Heart left ventricle (tissue), 16 donors: Measurements from ENCODE around the gene PSMD4. TPM values are rescaled to one million over a fixed set of nuclear protein-coding genes. Genes with fewer than 3 reads are reported as not detected.

Source experiments
- ATAC-seq, 4 donors: fragments of 200-7000 bp; cut with Tn5 transposase; one replicate each; pipeline ENCODE4 v1.9.1; 2020 to 2022; ENCODE audit warnings: moderate library complexity in 4 of 4, mild to moderate bottlenecking in 3 of 4, moderate number of reproducible peaks in 1 of 4
- DNase-seq, 5 donors: peaks; one replicate each; pipeline ENCODE4 v3.0.0-alpha.2; 2020
- H3K27ac ChIP-seq, 12 donors: fragments of 200-600 bp; sonication (generic) in 4 of 12; one replicate each; pipeline versions ENCODE4 v1.5.0 to v1.8.0; 2016 to 2022; ENCODE audit warnings: mild to moderate bottlenecking in 2 of 12
- H3K27me3 ChIP-seq, 9 donors: fragments of 200-600 bp; sonication (generic) in 2 of 9; one replicate each; pipeline versions ENCODE4 v1.5.1 to v1.8.0; 2016 to 2022; ENCODE audit warnings: mild to moderate bottlenecking in 3 of 9
- H3K36me3 ChIP-seq, 9 donors: fragments of 200-600 bp; sonication (generic) in 2 of 9; one replicate each; pipeline versions ENCODE4 v1.5.0 to v1.8.0; 2018 to 2022; ENCODE audit warnings: mild to moderate bottlenecking in 2 of 9
- H3K4me1 ChIP-seq, 12 donors: fragments of 200-600 bp; sonication (generic) in 4 of 12; one replicate each; pipeline versions ENCODE4 v1.5.0 to v1.8.0; 2016 to 2022; ENCODE audit warnings: mild to moderate bottlenecking in 3 of 12
- H3K4me3 ChIP-seq, 12 donors: fragments of 200-600 bp; sonication (generic) in 4 of 12; one replicate each; pipeline versions ENCODE4 v1.5.0 to v1.8.0; 2017 to 2022; ENCODE audit warnings: mild to moderate bottlenecking in 9 of 12, moderate library complexity in 4 of 12
- H3K9me3 ChIP-seq, 12 donors: fragments of 200-600 bp; sonication (generic) in 4 of 12; one replicate each; pipeline versions ENCODE4 v1.5.0 to v1.8.0; 2016 to 2022; ENCODE audit warnings: mild to moderate bottlenecking in 1 of 12
- CTCF ChIP-seq, 12 donors: fragments of 200-600 bp; sonication (generic) in 4 of 12; IDR thresholded peaks; one replicate each; pipeline versions ENCODE4 v1.5.0 to v1.8.0; 2018 to 2022; ENCODE audit warnings: antibody characterized with exemption in 12 of 12, mild to moderate bottlenecking in 5 of 12
- POLR2A ChIP-seq, 2 donors: fragments of 450-650 bp; IDR thresholded peaks; one replicate each; pipeline ENCODE4 v1.6.1; 2017; ENCODE audit warnings: antibody characterized with exemption in 2 of 2, mild to moderate bottlenecking in 2 of 2, moderate library complexity in 2 of 2
- WGBS, 4 donors: extraction: QIAGEN DNeasy Blood & Tissue Kit in 2 of 4; methylation state at CpG; one replicate each; pipeline versions ENCODE4 v1.1.5 to v1.1.7; 2013 to 2018; 5-methylcytosine and 5-hydroxymethylcytosine counted together
- intact Hi-C, 10 donors: fragments of 100-400 bp; cut with DNase I; formaldehyde crosslinking; loops; one replicate each; pipeline versions ENCODE4 v1.11.1 to v1.14.2; 2022
- polyA plus RNA-seq, 2 donors: library from polyadenylated mRNA; stranded (reverse); fragments of 200-250 nt; gene quantifications; one replicate each; pipeline ENCODE4 v1.2.3, GENCODE V29; 2013
- total RNA-seq, 9 donors: library from RNA; depleted of rRNA in 2 of 9; stranded (reverse); fragments of >200 nt in 2 of 9; fragmentation: NEBNext Ultra II Directional in 3 of 9; extraction: Animal tissue kit (Norgen Biotek cat#: 25700) in 3 of 9; gene quantifications; one replicate each; pipeline versions ENCODE4 v1.1.0 to v1.2.4, GENCODE V29; 2016 to 2023
- donor health status: ischemic (EF 13 %, LVEDD 7.1; RV severe dilation, severe dysfunction).
- donor health status: healthy with polysubstance abuse.
- donor health status: DM: no; HTN: yes; CAD: no.
- donor health status: DM: no; HTN: no; CAD: no.
- donor health status: ischemic (EF 25% LVEDD 6.9; RV normal size, moderate dysfunction).
- donor health status: ischemic (EF 25% LVEDD 5.7; RV mildly dilated, moderate dysfunction).
- donor health status: healthy.
- donor health status: DM: yes; HTN: yes; CAD: no.
- donor health status: ischemic (EF 35%, LVEDD 5.7; RV mildly dilated, moderate dysfunction).
- donor health status: nonischemic (EF 11% LVEDD 7.7; RV severe dilation, severe dysfunction).
- donor health status: DM: yes; HTN: yes; CAD: no.
- donor health status: PGD.
- donor health status: ischemic (EF 29% LVEDD 5.4; RV normal size, mild dysfunction).
- donor health status: nonischemic (EF 23%, LVEDD 6.1; RV moderate dilation, normal function).

Gene PSMD4
- total and polyA plus RNA-seq, 11 donors: 127 to 231 (median 143) TPM

GRCh38 chr1:151211972-151212705 lies 42.4 kb upstream of the PSMD4 start:
- Histone ChIP-seq H3K27me3 (no peaks in the 10 kb centered on the region), H3K27ac (no peak overlapping the region), H3K9me3 (no peaks in the 10 kb centered on the region), H3K4me3 (no peak overlapping the region), H3K36me3 (peaks cover 0 to 65% (median 39%) of the 10 kb centered on the region in 9 donors), H3K4me1 (peaks cover 0 to 22% (median 5%) of the 10 kb centered on the region in 12 donors)
- DNase-seq (no peak), ATAC-seq (no peak)
- intact Hi-C loops: no loop called here
- no peak for TF ChIP-seq CTCF (IDR thresholded peaks at IDR 0.05)
- no peak for TF ChIP-seq POLR2A (IDR thresholded peaks at IDR 0.05)
- 85 to 89% (median 88%) methylated on average over 15 of the region's 15 CpGs for WGBS, 4 donors

GRCh38 chr1:151213560-151213959 lies 41.0 kb upstream of the PSMD4 start:
- Histone ChIP-seq H3K4me1 (peaks cover 0 to 19% (median 5%) of the 10 kb centered on the region in 12 donors), H3K27me3 (no peaks in the 10 kb centered on the region), H3K27ac (no peak overlapping the region), H3K4me3 (no peak overlapping the region), H3K36me3 (peaks cover 0 to 62% (median 25%) of the 10 kb centered on the region in 9 donors), H3K9me3 (no peaks in the 10 kb centered on the region)
- ATAC-seq: no peak
- intact Hi-C loops: no loop called here
- WGBS, 4 donors: 16 to 30% (median 29%) methylated on average over 2 of the region's 2 CpGs
- DNase-seq: no peak
- TF ChIP-seq POLR2A (IDR thresholded peaks at IDR 0.05) (no peak), CTCF (IDR thresholded peaks at IDR 0.05) (no peak)

GRCh38 chr1:151221616-151222015 lies 32.9 kb upstream of the PSMD4 start:
- H3K4me3 ChIP-seq: no peak overlapping the region
- TF ChIP-seq POLR2A (IDR thresholded peaks at IDR 0.05): no peak
- no peak for TF ChIP-seq CTCF (IDR thresholded peaks at IDR 0.05)
- H3K36me3 ChIP-seq: peaks cover 0 to 58% (median 24%) of the 10 kb centered on the region in 9 donors
- WGBS, 4 donors: 87 to 92% (median 89%) methylated on average over 1 of the region's 1 CpG
- H3K27me3 ChIP-seq: no peaks in the 10 kb centered on the region
- ATAC-seq (no peak), DNase-seq (no peak)
- H3K9me3 ChIP-seq: no peaks in the 10 kb centered on the region
- intact Hi-C loops: no loop called here
- H3K27ac ChIP-seq: no peak overlapping the region
- H3K4me1 ChIP-seq: peaks cover 0 to 29% (median 4%) of the 10 kb centered on the region in 12 donors

GRCh38 chr1:151222130-151222529 lies 32.4 kb upstream of the PSMD4 start:
- DNase-seq: no peak
- no peaks in the 10 kb centered on the region for H3K27me3 ChIP-seq
- H3K27ac ChIP-seq: no peak overlapping the region
- WGBS, 4 donors: 58 to 71% (median 63%) methylated on average over 4 of the region's 4 CpGs
- peak; percentile 22 to 69 (median 54) for ATAC-seq
- peaks cover 0 to 24% (median 4%) of the 10 kb centered on the region in 12 donors for H3K4me1 ChIP-seq
- no peaks in the 10 kb centered on the region for H3K9me3 ChIP-seq
- peaks cover 0 to 63% (median 27%) of the 10 kb centered on the region in 9 donors for H3K36me3 ChIP-seq
- no peak overlapping the region for H3K4me3 ChIP-seq
- TF ChIP-seq CTCF (IDR thresholded peaks at IDR 0.05): no peak
- no peak for TF ChIP-seq POLR2A (IDR thresholded peaks at IDR 0.05)
- intact Hi-C loops: no loop called here
